GM13977 (cell line): Measurements from ENCODE around the gene HSH2D.

ENCODE experiments used
- DNase-seq: peaks from one replicate; pipeline ENCODE4 v3.0.0; 2012; ENCODE audit warnings: low spot score
- CTCF ChIP-seq: IDR thresholded peaks from 2 replicates; pipeline ENCODE4 v1.5.1; 2012; ENCODE audit warnings: mild to moderate bottlenecking, control low read depth; ENCODE audit not compliant: insufficient read depth; ENCODE audit errors: extremely low read depth, missing control alignments
- in situ Hi-C: fragments of 300-500 bp; cut with MboI; formaldehyde crosslinking; loops from one replicate; pipeline ENCODE4 v1.12.0; 2022; ENCODE audit warnings: low sequenced_read_pairs, low pct_unique_long_range_greater_than_20kb, mixed read lengths, inconsistent platforms; ENCODE audit not compliant: unreplicated experiment

HSH2D gene

GRCh38 chr19:16207490-16208025, 64.1 kb downstream of the HSH2D start:
- TF ChIP-seq CTCF: no peak
- no peak for DNase-seq
- in situ Hi-C loops: no loop called here
